Measurements from ENCODE around the gene CEACAM7. TPM values are rescaled to one million over a fixed set of nuclear protein-coding genes. Genes with fewer than 3 reads are reported as not detected.

CEACAM7 gene
- total RNA-seq, 5 donors from 2014 or later (not counting 1 experiment from before 2014, with no cell fraction given), result not detected

DNA sequence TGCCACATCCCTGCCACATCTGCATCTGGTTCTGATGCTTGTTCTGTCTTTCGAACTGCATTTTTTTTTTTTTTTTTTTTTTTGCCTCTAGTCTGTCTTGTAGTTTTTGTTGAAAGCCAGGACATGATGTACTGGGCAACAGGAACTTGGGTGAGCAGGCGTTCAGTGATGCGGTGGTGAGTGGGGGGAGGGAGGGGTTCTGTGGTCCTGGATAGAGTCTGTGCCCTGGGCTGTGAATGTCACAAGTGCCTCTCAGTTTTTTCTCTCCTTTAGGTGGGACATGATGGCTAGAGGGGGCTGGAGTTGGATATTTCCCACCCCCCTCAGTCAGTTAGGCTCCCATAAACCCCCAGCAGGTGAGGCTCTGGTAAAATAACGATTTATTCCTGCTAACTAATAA lies 64.7 kb downstream of the CEACAM7 start:
- H3K36me3 ChIP-seq (ENCODE audit: control insufficient read depth in 2 of 2, extremely low read depth in 1 of 2, insufficient read depth in 1 of 2, low read length in 1 of 2), result no peaks in the 10 kb centered on the region
- ATAC-seq (replicated peaks in 1 of 4) (no peak), DNase-seq (peak in 2 of 35 experiments; percentile 22 to 62)
- no peaks in the 10 kb centered on the region for H3K4me1 ChIP-seq (ENCODE audit: control insufficient read depth in 1 of 2, extremely low read depth in 1 of 2, insufficient read depth in 2 of 2, low read length in 2 of 2)
- H3K27me3 ChIP-seq (replicated peaks in 1 of 2; ENCODE audit: control insufficient read depth in 2 of 2, extremely low read depth in 1 of 2, insufficient read depth in 2 of 2, low read length in 1 of 2), result peaks cover 0 to 64% of the 10 kb centered on the region in 2 experiments
- ChIA-PET POLR2A (no interaction called here), CTCF (no interaction called here)
- WGBS (ENCODE audit: insufficient coverage), result 30% methylated on average over 2 of the region's 4 CpGs
- Mint-ChIP-seq H3K36me3 (no peaks in the 10 kb centered on the region), H3K27me3 (peaks cover 25 to 33% of the 10 kb centered on the region in 2 donors), H3K9me3 (no peaks in the 10 kb centered on the region), H3K27ac (peak overlapping the region in 1 of 2 donors; percentile 66), H3K4me1 (no peaks in the 10 kb centered on the region), H3K4me3 (no peak overlapping the region)
- H3K9me3 ChIP-seq, result no peaks in the 10 kb centered on the region
- H3K27ac ChIP-seq (ENCODE audit: low read length), result no peak overlapping the region
- no peak overlapping the region for H3K4me3 ChIP-seq (ENCODE audit: control insufficient read depth in 1 of 2, extremely low read depth in 1 of 2, low read length in 1 of 2)

Other genes with a start within 250 kb of the CEACAM7 start
- gene DMAC2, start 248.4 kb downstream of the CEACAM7 start, total RNA-seq, result 10 to 100 TPM; 19.5 to 33.9 (median 24.7) TPM
- gene ERICH4, start 245.1 kb downstream of the CEACAM7 start, total RNA-seq, result under 1 TPM in 2 of 5 donors, not detected in 3; 0.29 to 0.55 TPM
- 10 to 100 TPM; 34.5 to 63.1 (median 40.3) TPM for gene CEACAM21, start 112.1 kb downstream of the CEACAM7 start, total RNA-seq
- gene CEACAM4, start 61.2 kb downstream of the CEACAM7 start, total RNA-seq, result 1 to 10 TPM in 1 of 5 donors, under 1 TPM in 3, not detected in 1; 0.46 to 1.0 (median 0.68) TPM
- 1 to 10 TPM in 2 of 5 donors, under 1 TPM in 1, not detected in 2; 0.61 to 1.3 (median 1.0) TPM for gene CEACAM5, start 20.4 kb upstream of the CEACAM7 start, total RNA-seq
- under 1 TPM in 3 of 5 donors, not detected in 2; 0.53 to 0.76 (median 0.67) TPM for gene CEACAM6, start 67.3 kb upstream of the CEACAM7 start, total RNA-seq
- not detected for gene CEACAM3, start 108.3 kb upstream of the CEACAM7 start, total RNA-seq
- gene LYPD4, start 156.4 kb upstream of the CEACAM7 start, total RNA-seq, result not detected
- gene DMRTC2, start 156.8 kb upstream of the CEACAM7 start, total RNA-seq, result not detected
- 1,000 to 10,000 TPM; 3,043 to 4,286 (median 3,822) TPM for gene RPS19, start 172.0 kb upstream of the CEACAM7 start, total RNA-seq
- gene CD79A, start 189.0 kb upstream of the CEACAM7 start, total RNA-seq, result 10 to 100 TPM; 15.9 to 51.1 (median 19.0) TPM
- gene ARHGEF1, start 194.9 kb upstream of the CEACAM7 start, total RNA-seq, result 1,000 to 10,000 TPM; 1,130 to 1,360 (median 1,288) TPM
- 1 to 10 TPM; 5.9 to 8.5 (median 6.3) TPM for gene ERFL, start 240.2 kb upstream of the CEACAM7 start, total RNA-seq

Measured in T-cell (primary cell).